ENCODE data around the gene SMC6.

SMC6 gene

DNA sequence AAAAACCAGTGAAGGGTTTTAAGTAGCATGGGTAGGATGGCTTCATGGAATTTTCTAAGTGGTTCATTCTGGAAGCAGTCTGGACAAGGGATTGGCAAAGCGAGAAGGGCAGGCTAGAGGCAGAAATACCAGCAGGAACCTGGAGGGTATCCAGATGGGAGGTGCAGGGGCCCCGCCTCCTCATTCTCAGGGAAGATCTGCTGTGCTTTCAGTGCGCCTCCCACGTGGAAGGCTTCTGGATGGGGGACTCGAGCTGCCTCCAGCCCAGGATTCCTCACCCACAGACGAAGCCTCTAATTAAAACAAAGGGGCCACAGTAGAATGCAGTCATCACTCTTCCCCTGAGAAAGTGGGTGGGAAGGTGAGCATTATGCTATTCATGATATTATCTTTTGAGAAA lies 133.3 kb downstream of the SMC6 start:
- no peak for TF ChIP-seq CTCF (IDR thresholded peaks at IDR 0.05)

DNA sequence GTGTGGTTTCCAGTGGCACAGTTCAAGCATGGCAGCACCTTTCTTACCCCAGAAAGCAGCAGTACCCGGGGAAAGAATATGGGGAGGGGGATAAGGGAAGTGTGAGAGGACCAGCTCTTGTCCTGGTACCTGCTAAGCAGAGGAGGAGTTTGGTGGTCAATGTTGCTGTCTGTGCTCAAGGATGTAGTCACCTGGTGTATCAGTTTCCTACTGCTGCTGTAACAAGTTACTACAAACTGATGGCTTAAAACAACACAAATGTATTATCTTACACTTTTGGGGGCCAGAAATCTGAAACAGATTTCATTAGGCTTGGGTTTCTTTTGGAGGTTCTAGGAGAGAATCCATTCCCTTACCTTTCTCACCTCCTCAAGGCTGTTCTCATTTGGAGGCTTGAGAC lies 135.7 kb downstream of the SMC6 start:
- no peak for TF ChIP-seq CTCF (IDR thresholded peaks at IDR 0.05)

DNA sequence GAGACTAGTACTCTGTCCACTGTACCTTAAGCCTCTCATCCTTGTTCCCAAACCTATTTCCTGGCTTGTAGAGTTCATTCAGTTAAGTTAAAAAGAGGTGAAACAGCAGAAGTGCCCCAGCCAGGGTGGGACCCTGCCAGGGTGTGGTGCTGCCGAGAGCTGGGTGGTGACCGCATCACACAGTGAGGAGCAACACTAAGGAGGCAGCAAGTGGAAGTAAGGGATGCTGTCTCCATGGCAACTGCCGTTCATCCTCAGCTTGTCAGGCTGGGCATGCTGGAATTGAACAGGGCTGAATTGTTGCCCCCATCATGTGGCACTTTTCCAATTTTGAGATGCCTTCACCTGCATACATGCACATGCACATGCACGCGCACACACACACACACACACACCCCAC lies 136.1 kb downstream of the SMC6 start:
- no peak for TF ChIP-seq CTCF (IDR thresholded peaks at IDR 0.05)

DNA sequence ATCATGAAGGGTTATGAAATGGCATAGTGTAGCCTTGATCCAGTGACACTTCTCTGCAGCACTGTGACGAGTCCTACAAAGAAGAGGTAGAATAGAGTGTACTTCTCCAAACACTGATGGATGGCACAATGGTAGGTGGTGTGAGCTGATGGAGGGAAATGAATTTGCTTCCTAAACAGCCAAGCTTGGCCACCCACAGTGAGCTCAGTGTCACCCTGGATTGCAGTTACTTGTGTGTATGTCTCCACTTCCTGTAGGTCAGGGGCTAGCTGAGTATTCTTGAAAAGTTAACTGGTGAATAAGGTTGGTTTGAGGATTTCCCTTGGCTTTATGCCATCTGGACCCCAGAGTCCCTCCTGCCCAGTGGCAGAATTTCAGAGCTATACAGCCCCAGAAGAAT lies 137.2 kb downstream of the SMC6 start:
- no peak for TF ChIP-seq CTCF (IDR thresholded peaks at IDR 0.05)

DNA sequence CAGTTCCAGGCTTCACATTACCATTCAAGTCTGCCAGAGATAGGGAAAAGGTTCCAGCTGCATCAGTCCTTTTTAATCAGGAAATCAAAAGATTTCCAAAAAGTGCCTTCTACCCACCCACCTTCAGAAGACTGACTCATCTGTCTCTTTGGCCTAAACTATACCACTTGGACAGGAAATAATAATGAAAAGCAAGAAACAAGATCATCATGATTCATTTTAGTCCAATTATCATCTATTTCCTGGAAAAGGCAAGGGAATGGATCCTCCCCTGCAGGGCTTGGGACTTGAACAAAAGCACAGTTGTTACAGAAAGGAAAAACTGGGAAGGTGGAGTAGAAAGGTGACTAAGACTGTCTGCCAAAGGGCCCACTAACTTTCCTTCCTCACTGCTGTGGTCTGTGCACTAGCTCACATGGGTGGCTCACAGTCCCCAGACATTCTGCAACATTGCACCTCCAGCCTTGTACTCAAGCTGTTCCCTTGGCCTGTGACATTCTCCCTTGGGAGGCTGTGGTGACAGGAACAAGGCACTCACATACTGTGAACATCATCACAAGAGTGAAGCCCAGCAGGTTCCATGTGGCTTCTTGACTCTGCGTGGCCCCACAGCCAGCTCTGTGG lies 137.8 kb downstream of the SMC6 start:
- TF ChIP-seq CTCF (IDR thresholded peaks at IDR 0.05): no peak

DNA sequence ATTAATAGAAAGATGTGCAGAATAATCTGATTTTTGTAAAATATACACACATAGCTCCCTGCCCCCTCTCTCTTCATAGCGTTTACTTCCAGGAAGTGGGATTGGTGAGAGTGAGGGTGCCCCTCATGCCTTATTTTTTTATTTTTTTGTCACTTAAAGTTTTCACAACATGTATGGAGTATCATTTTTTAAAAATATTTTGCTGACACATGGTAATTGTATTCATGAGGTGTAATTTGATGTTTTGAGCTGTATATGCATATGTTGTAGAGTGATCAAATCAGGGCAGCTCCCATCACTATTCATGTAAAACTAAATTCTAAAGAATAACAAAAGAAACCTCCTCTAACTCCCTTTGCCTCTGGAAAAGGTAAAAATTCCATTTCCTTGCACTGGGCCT lies 138.5 kb downstream of the SMC6 start:
- TF ChIP-seq CTCF (IDR thresholded peaks at IDR 0.05): no peak

DNA sequence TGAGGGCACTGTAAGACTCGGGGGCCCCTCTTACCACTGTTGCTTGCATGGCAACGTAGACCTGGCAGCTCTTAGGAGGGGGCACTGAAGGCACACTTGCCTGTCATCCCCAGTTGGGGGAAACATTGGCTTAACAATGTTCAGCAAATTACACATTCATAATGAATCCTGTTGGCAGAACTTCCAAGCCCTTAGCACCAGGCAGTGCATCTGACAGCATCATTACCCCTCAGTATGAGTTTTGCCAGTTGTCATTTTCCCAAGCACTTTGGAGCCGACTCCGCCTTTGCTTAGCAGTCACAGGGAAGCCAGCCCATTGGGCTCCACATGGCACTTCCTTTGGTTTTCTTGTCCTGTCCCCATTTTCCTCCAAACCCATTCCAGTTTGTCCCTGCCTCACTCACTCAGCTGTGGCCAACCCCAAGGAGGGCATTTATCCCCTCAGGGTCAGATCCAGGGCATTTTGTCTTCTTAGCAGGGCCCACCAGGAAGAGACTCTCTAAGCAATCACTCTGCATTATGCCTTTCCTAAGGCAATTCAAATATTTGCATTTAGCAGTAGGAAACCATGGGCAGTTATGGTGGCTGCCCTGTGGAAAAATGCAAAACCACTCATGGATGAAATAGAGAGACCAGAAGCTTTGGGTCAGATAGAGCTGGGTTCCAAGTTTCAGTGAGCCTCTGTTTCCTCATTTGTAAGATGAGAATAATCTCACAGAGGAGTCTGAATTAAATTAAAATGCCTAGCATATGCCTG lies 139.3 kb downstream of the SMC6 start:
- TF ChIP-seq CTCF (IDR thresholded peaks at IDR 0.05): no peak
